ENCODE results near the gene DHRSX. TPM values are rescaled to one million over a fixed set of nuclear protein-coding genes. Genes with fewer than 3 reads are reported as not detected.
"Not testable (repeated sequence)": the region's sequence is repeated elsewhere in the genome, so short reads cannot be mapped to it uniquely, and the experiment has no call there.

The DHRSX gene
- total and polyA plus RNA-seq, 2 experiments from 2014 or later = 37.2 to 71.7 TPM

GRCh38 chrX:2483398-2484060 is 17.2 kb downstream of the DHRSX start:
- no peaks in the 10 kb centered on the region for H3K9me2 ChIP-seq (replicated peaks; ENCODE audit: insufficient read depth)
- peaks cover 11% of the 10 kb centered on the region for H4K20me1 ChIP-seq (ENCODE audit: insufficient read depth, poor library complexity, severe bottlenecking)
- no peak for TF ChIP-seq EZH2 (IDR thresholded peaks at IDR 0.05; ENCODE audit: borderline replicate concordance)
- TF ChIP-seq EZH2phosphoT487 (IDR thresholded peaks at IDR 0.05; ENCODE audit: low read depth, severe bottlenecking, unreplicated experiment) = no peak
- H3K27me3 ChIP-seq = no peaks in the 10 kb centered on the region
- no peaks in the 10 kb centered on the region for H3K9me3 ChIP-seq (ENCODE audit: low read depth)
- WGBS (ENCODE audit: low lambda C conversion rate, missing lambda C conversion rate) = 95% methylated on average over 16 of the region's 16 CpGs
- DNase-seq (ENCODE audit: low spot score) = no peak
- peaks cover 86% of the 10 kb centered on the region for H3K79me2 ChIP-seq
- no peak overlapping the region for H2AFZ ChIP-seq
- H3K4me2 ChIP-seq = no peak overlapping the region
- H3K4me1 ChIP-seq (ENCODE audit: insufficient read depth) = no peaks in the 10 kb centered on the region
- H3K27ac ChIP-seq = no peak overlapping the region
- no peak overlapping the region for H3K4me3 ChIP-seq
- no peaks in the 10 kb centered on the region for H3K36me3 ChIP-seq (replicated peaks; ENCODE audit: insufficient read depth, low read depth)

GRCh38 chrX:2481597-2481996 is 19.2 kb downstream of the DHRSX start:
- not testable (repeated sequence) for H3K36me3 ChIP-seq (replicated peaks; ENCODE audit: insufficient read depth, low read depth)

DNA sequence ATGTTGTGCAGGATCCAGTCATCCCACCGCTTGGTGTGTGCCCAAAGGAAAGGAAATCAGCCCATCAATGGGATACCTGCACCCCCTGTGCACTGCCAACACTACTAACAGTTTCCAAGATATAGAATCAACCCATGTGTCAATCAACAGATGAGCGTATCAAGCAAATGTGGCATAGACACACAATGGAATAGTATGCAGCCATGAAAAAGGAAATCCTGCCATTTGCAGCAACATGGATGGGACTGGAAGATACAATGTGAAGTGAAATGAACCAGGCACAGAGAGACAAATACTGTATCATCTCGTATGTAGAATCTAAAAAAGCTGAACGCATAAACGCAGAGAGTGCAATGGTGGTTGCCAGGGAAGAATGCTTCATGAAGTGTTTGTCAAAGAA is 20.8 kb downstream of the DHRSX start:
- Histone ChIP-seq H4K20me1 (ENCODE audit: insufficient read depth, poor library complexity, severe bottlenecking) (peaks cover 10% of the 10 kb centered on the region), H3K79me2 (peaks cover 82% of the 10 kb centered on the region)
- H3K9me3 ChIP-seq (ENCODE audit: low read depth); H2AFZ ChIP-seq; H3K4me3 ChIP-seq; H3K4me1 ChIP-seq (ENCODE audit: insufficient read depth); H3K36me3 ChIP-seq (replicated peaks; ENCODE audit: insufficient read depth, low read depth); DNase-seq (ENCODE audit: low spot score); H3K27me3 ChIP-seq; H3K4me2 ChIP-seq; H3K27ac ChIP-seq; H3K9me2 ChIP-seq (replicated peaks; ENCODE audit: insufficient read depth): not testable (repeated sequence)
- WGBS (ENCODE audit: low lambda C conversion rate, missing lambda C conversion rate) = 97% methylated on average over 5 of the region's 5 CpGs

More at GRCh38 chrX:2481597-2481996, 19.2 kb downstream of the DHRSX start:
- H3K27ac ChIP-seq; H3K4me3 ChIP-seq; H3K27me3 ChIP-seq; H3K9me3 ChIP-seq (ENCODE audit: low read depth); H2AFZ ChIP-seq; H3K4me1 ChIP-seq (ENCODE audit: insufficient read depth); H3K9me2 ChIP-seq (replicated peaks; ENCODE audit: insufficient read depth); DNase-seq (ENCODE audit: low spot score); H3K4me2 ChIP-seq: not testable (repeated sequence)
- H3K79me2 ChIP-seq = peaks cover 79% of the 10 kb centered on the region
- WGBS (ENCODE audit: low lambda C conversion rate, missing lambda C conversion rate) = 93% methylated on average over 12 of the region's 12 CpGs
- H4K20me1 ChIP-seq (ENCODE audit: insufficient read depth, poor library complexity, severe bottlenecking) = peaks cover 14% of the 10 kb centered on the region

GRCh38 chrX:2479420-2479780 is 21.4 kb downstream of the DHRSX start:
- DNase-seq (ENCODE audit: low spot score) = no peak
- H3K4me1 ChIP-seq (ENCODE audit: insufficient read depth) = no peaks in the 10 kb centered on the region
- no peak overlapping the region for H2AFZ ChIP-seq
- H3K36me3 ChIP-seq (replicated peaks; ENCODE audit: insufficient read depth, low read depth) = no peaks in the 10 kb centered on the region
- WGBS (ENCODE audit: low lambda C conversion rate, missing lambda C conversion rate) = 97% methylated on average over 15 of the region's 15 CpGs
- peaks cover 12% of the 10 kb centered on the region for H4K20me1 ChIP-seq (ENCODE audit: insufficient read depth, poor library complexity, severe bottlenecking)
- no peak overlapping the region for H3K27ac ChIP-seq
- H3K27me3 ChIP-seq = no peaks in the 10 kb centered on the region
- TF ChIP-seq EZH2phosphoT487 (IDR thresholded peaks at IDR 0.05; ENCODE audit: low read depth, severe bottlenecking, unreplicated experiment) (no peak), EZH2 (IDR thresholded peaks at IDR 0.05; ENCODE audit: borderline replicate concordance) (no peak)
- TF ChIP-seq, protein P1, sequence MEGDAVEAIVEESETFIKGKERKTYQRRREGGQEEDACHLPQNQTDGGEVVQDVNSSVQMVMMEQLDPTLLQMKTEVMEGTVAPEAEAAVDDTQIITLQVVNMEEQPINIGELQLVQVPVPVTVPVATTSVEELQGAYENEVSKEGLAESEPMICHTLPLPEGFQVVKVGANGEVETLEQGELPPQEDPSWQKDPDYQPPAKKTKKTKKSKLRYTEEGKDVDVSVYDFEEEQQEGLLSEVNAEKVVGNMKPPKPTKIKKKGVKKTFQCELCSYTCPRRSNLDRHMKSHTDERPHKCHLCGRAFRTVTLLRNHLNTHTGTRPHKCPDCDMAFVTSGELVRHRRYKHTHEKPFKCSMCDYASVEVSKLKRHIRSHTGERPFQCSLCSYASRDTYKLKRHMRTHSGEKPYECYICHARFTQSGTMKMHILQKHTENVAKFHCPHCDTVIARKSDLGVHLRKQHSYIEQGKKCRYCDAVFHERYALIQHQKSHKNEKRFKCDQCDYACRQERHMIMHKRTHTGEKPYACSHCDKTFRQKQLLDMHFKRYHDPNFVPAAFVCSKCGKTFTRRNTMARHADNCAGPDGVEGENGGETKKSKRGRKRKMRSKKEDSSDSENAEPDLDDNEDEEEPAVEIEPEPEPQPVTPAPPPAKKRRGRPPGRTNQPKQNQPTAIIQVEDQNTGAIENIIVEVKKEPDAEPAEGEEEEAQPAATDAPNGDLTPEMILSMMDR (IDR thresholded peaks at IDR 0.05; ENCODE audit: poor library complexity) = no peak
- H3K79me2 ChIP-seq = peaks cover 82% of the 10 kb centered on the region
- no peak overlapping the region for H3K4me2 ChIP-seq
- H3K9me3 ChIP-seq (ENCODE audit: low read depth) = no peaks in the 10 kb centered on the region
- no peaks in the 10 kb centered on the region for H3K9me2 ChIP-seq (replicated peaks; ENCODE audit: insufficient read depth)
- no peak overlapping the region for H3K4me3 ChIP-seq

- no peaks in the 10 kb centered on the region for H3K9me3 ChIP-seq (ENCODE audit: low read depth)
- H3K79me2 ChIP-seq = peaks cover 83% of the 10 kb centered on the region
- H3K9me2 ChIP-seq (replicated peaks; ENCODE audit: insufficient read depth) = no peaks in the 10 kb centered on the region
- DNase-seq (ENCODE audit: low spot score) = no peak
- peaks cover 13% of the 10 kb centered on the region for H4K20me1 ChIP-seq (ENCODE audit: insufficient read depth, poor library complexity, severe bottlenecking)
- WGBS (ENCODE audit: low lambda C conversion rate, missing lambda C conversion rate) = 96% methylated on average over 21 of the region's 21 CpGs
- H3K27ac ChIP-seq = no peak overlapping the region
- TF ChIP-seq EZH2phosphoT487 (IDR thresholded peaks at IDR 0.05; ENCODE audit: low read depth, severe bottlenecking, unreplicated experiment) = no peak
- TF ChIP-seq EZH2 (IDR thresholded peaks at IDR 0.05; ENCODE audit: borderline replicate concordance) = no peak
- TF ChIP-seq, protein P1 (IDR thresholded peaks at IDR 0.05; ENCODE audit: poor library complexity) = no peak
- H3K36me3 ChIP-seq (replicated peaks; ENCODE audit: insufficient read depth, low read depth) = no peaks in the 10 kb centered on the region
- H3K27me3 ChIP-seq = no peaks in the 10 kb centered on the region
- no peaks in the 10 kb centered on the region for H3K4me1 ChIP-seq (ENCODE audit: insufficient read depth)
- H3K4me3 ChIP-seq = no peak overlapping the region
- no peak overlapping the region for H3K4me2 ChIP-seq
- H2AFZ ChIP-seq = no peak overlapping the region
These were observed 22.0 kb downstream of the DHRSX start for GRCh38 chrX:2478546-2479419.

GRCh38 chrX:2477313-2477712 is 23.5 kb downstream of the DHRSX start:
- not testable (repeated sequence) for H3K4me2 ChIP-seq; H3K9me3 ChIP-seq (ENCODE audit: low read depth); H3K27me3 ChIP-seq; H3K4me1 ChIP-seq (ENCODE audit: insufficient read depth); H2AFZ ChIP-seq; H3K36me3 ChIP-seq (replicated peaks; ENCODE audit: insufficient read depth, low read depth); H3K4me3 ChIP-seq; H3K9me2 ChIP-seq (replicated peaks; ENCODE audit: insufficient read depth)
- Histone ChIP-seq H4K20me1 (ENCODE audit: insufficient read depth, poor library complexity, severe bottlenecking) (peaks cover 11% of the 10 kb centered on the region), H3K79me2 (peaks cover 77% of the 10 kb centered on the region), H3K27ac (peak overlapping the region; percentile 84)
- peak; percentile 71 for DNase-seq (ENCODE audit: low spot score)
- WGBS (ENCODE audit: low lambda C conversion rate, missing lambda C conversion rate) = 57% methylated on average over 11 of the region's 11 CpGs
